HL-60 (cell line): Measurements from ENCODE around the gene ADGRB3.
A peak's percentile ranks its signal among the peaks of the same experiment; 100 is the strongest.

Experiments
- DNase-seq, 2 experiments: peaks; one replicate each; pipeline ENCODE4 v3.0.0-alpha.2; 2010 to 2020; ENCODE audit warnings: low read depth in 1 of 2, low spot score in 1 of 2
- H3K27ac ChIP-seq: fragments of 250-450 bp; sonication (Bioruptor Pico); replicated peaks from 2 replicates; pipeline ENCODE4 v1.5.1; 2020; ENCODE audit warnings: mild to moderate bottlenecking, moderate library complexity
- H3K27me3 ChIP-seq: fragments of 250-450 bp; sonication (Bioruptor Pico); 2 replicates; pipeline ENCODE4 v1.5.1; 2021; ENCODE audit warnings: mild to moderate bottlenecking, moderate library complexity; ENCODE audit not compliant: insufficient read depth, poor library complexity, severe bottlenecking
- H3K4me3 ChIP-seq: replicated peaks from 2 replicates; pipeline ENCODE4 v1.5.1; 2011; ENCODE audit warnings: mild to moderate bottlenecking, control low read depth, low read length; ENCODE audit not compliant: insufficient read depth
- CTCF ChIP-seq: IDR thresholded peaks from one replicate; pipeline ENCODE4 v1.5.1; 2011; ENCODE audit warnings: low read length, control low read depth, inconsistent platforms; ENCODE audit not compliant: insufficient read depth
- GABPA ChIP-seq: IDR thresholded peaks from 2 replicates; pipeline ENCODE4 v1.6.1; 2012; ENCODE audit warnings: low read depth
- POLR2AphosphoS5 ChIP-seq: IDR thresholded peaks from 2 replicates; pipeline ENCODE4 v1.6.1; 2012; ENCODE audit warnings: low read depth
- SPI1 ChIP-seq: IDR thresholded peaks from 2 replicates; pipeline ENCODE4 v1.6.1; 2012; ENCODE audit warnings: low read depth, mild to moderate bottlenecking, borderline replicate concordance
- TF ChIP-seq, protein P1 (sequence below): IDR thresholded peaks from 2 replicates; pipeline ENCODE4 v1.6.1; 2012; ENCODE audit warnings: low read depth; ENCODE audit not compliant: insufficient replicate concordance

ADGRB3 gene

DNA sequence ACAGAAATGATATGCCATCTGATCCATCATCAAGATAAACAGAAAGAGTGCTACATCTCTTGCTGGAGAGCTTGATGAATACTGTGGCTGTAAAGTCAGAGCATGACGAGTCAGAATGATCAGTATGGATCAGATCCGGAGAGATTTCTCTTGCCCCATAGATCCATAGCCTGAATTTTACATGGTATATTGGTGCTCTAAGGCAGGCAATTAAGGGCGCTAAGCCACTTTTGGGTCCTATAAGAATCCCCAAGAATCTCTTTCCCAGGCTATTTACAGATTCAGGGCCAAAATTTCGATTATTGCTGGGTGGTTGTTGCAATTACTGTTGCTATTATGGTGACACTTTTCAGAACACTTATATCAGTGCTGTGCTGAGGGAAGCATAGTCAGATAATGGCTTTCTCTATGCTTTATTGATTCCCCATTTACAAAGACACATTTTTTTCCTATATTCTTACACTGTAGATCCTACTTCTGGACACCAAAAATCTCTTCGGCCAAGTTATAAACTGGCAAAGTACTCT lies 94.4 kb downstream of the ADGRB3 start:
- TF ChIP-seq SPI1 (no peak), POLR2AphosphoS5 (no peak), GABPA (no peak), CTCF (no peak)
- TF ChIP-seq, protein P1, sequence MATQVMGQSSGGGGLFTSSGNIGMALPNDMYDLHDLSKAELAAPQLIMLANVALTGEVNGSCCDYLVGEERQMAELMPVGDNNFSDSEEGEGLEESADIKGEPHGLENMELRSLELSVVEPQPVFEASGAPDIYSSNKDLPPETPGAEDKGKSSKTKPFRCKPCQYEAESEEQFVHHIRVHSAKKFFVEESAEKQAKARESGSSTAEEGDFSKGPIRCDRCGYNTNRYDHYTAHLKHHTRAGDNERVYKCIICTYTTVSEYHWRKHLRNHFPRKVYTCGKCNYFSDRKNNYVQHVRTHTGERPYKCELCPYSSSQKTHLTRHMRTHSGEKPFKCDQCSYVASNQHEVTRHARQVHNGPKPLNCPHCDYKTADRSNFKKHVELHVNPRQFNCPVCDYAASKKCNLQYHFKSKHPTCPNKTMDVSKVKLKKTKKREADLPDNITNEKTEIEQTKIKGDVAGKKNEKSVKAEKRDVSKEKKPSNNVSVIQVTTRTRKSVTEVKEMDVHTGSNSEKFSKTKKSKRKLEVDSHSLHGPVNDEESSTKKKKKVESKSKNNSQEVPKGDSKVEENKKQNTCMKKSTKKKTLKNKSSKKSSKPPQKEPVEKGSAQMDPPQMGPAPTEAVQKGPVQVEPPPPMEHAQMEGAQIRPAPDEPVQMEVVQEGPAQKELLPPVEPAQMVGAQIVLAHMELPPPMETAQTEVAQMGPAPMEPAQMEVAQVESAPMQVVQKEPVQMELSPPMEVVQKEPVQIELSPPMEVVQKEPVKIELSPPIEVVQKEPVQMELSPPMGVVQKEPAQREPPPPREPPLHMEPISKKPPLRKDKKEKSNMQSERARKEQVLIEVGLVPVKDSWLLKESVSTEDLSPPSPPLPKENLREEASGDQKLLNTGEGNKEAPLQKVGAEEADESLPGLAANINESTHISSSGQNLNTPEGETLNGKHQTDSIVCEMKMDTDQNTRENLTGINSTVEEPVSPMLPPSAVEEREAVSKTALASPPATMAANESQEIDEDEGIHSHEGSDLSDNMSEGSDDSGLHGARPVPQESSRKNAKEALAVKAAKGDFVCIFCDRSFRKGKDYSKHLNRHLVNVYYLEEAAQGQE, result no peak
- H3K27ac ChIP-seq, result no peak overlapping the region
- H3K27me3 ChIP-seq, result no peaks in the 10 kb centered on the region
- no peak overlapping the region for H3K4me3 ChIP-seq
- DNase-seq, result no peak

DNA sequence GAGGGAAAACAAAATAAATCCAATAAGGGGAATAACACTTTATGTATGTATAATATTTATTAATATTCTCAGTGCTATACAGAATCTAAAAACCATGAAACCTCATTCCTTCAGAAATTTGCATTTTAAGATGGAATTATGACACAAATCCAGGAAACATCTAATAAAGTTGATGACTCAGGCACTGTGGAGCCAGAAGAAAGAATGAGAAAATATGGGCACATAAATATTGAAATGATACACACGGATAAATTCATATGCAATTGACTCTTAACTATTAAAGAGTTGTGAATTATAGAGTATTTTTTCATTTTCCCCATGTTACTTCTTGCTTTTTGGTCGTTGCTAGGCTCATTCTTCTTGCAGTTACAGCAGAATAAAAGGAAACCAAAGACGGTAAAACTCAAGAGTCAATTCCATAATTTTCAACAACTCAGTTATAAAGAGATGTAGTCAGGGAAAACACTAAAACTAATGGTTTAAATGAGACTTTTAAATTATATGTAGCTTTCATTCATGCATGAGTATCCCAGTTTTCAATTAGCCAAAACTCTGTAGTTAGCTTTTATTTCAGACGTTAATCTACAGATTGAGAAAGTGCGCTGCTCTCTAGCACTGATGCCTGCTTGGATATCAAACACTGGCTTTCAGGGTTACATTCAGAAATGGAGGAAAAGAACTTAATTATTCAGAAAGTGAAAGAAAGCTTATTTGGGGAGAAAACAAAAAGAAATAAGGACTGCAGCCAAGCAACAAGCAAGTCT lies 95.4 kb downstream of the ADGRB3 start:
- no peak for DNase-seq
- H3K27me3 ChIP-seq, result no peaks in the 10 kb centered on the region
- no peak overlapping the region for H3K4me3 ChIP-seq
- H3K27ac ChIP-seq, result no peak overlapping the region
- TF ChIP-seq, protein P1, result no peak
- TF ChIP-seq CTCF (no peak), SPI1 (no peak), POLR2AphosphoS5 (no peak), GABPA (no peak)

GRCh38 chr6:68732423-68732822 lies 97.3 kb downstream of the ADGRB3 start:
- no peaks in the 10 kb centered on the region for H3K27me3 ChIP-seq
- TF ChIP-seq CTCF (no peak), SPI1 (peak; percentile 17; the same call in 1 of the 2 replicates)
- DNase-seq, result no peak
- H3K27ac ChIP-seq, result no peak overlapping the region
- no peak overlapping the region for H3K4me3 ChIP-seq

DNA sequence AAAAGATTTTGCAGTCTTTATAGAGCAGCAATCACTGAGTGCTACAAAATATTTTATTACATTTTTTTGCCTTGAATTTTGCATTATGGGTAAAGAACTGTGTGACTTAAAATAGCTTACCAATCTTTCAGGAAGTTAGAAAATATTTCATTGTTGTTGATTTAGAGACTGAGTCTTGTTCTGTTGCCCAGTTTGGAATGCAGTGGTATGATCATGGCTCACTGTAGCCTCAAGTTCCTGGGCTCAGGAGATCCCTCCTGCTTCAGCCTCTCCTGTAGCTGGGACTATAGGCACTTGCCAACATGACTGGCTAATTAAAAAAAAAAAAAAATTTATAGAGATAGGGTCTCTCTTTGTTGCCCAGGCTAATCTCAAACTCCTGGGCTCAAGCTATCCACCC lies 100.8 kb downstream of the ADGRB3 start:
- no peaks in the 10 kb centered on the region for H3K27me3 ChIP-seq
- no peak overlapping the region for H3K27ac ChIP-seq
- H3K4me3 ChIP-seq, result no peak overlapping the region
- DNase-seq, result no peak
- TF ChIP-seq SPI1 (no peak), CTCF (no peak), POLR2AphosphoS5 (no peak), GABPA (no peak)
- TF ChIP-seq, protein P1, result no peak
